Measurements from ENCODE around the gene NFATC1. TPM values are rescaled to one million over a fixed set of nuclear protein-coding genes. Genes with fewer than 3 reads are reported as not detected.
"Not testable (repeated sequence)": the region's sequence is repeated elsewhere in the genome, so short reads cannot be mapped to it uniquely, and the experiment has no call there.

NFATC1 gene
- polyA plus RNA-seq, 4 donors, result 5.7 to 6.3 (median 6.1) TPM

- DNase-seq (ENCODE audit: low read depth in 4 of 4, low spot score in 2 of 4), result peak in 2 of 4 donors; percentile 43 to 51
These were observed 101.4 kb downstream of the NFATC1 start for GRCh38 chr18:79496978-79497637.

- DNase-seq (ENCODE audit: low read depth in 4 of 4, low spot score in 2 of 4), result no peak
These were observed 101.9 kb downstream of the NFATC1 start for GRCh38 chr18:79497638-79498081.

- no peak for DNase-seq (ENCODE audit: low read depth in 4 of 4, low spot score in 2 of 4)
These were observed 102.9 kb downstream of the NFATC1 start for GRCh38 chr18:79498662-79499061.

- no peak for DNase-seq (ENCODE audit: low read depth in 4 of 4, low spot score in 2 of 4)
These were observed 105.3 kb downstream of the NFATC1 start for GRCh38 chr18:79501006-79501405.

- DNase-seq (ENCODE audit: low read depth in 4 of 4, low spot score in 2 of 4), result no peak
These were observed 107.1 kb downstream of the NFATC1 start for GRCh38 chr18:79502782-79503181.

- no peak for DNase-seq (ENCODE audit: low read depth in 4 of 4, low spot score in 2 of 4)
These were observed 107.7 kb downstream of the NFATC1 start for GRCh38 chr18:79503406-79503805.

- no peak for DNase-seq (ENCODE audit: low read depth in 4 of 4, low spot score in 2 of 4)
These were observed 108.3 kb downstream of the NFATC1 start for GRCh38 chr18:79504034-79504433.

GRCh38 chr18:79504495-79504894 is 108.8 kb downstream of the NFATC1 start:
- DNase-seq (ENCODE audit: low read depth in 4 of 4, low spot score in 2 of 4), result not testable (repeated sequence)

- not testable (repeated sequence) for DNase-seq (ENCODE audit: low read depth in 4 of 4, low spot score in 2 of 4)
These were observed 109.7 kb downstream of the NFATC1 start for GRCh38 chr18:79505465-79505864.

- no peak for DNase-seq (ENCODE audit: low read depth in 4 of 4, low spot score in 2 of 4)
These were observed 110.7 kb downstream of the NFATC1 start for GRCh38 chr18:79506191-79507075.

- peak in 1 of 4 donors; percentile 26 for DNase-seq (ENCODE audit: low read depth in 4 of 4, low spot score in 2 of 4)
These were observed 111.4 kb downstream of the NFATC1 start for GRCh38 chr18:79507076-79507545.

- peak in 2 of 4 donors; percentile 80 for DNase-seq (ENCODE audit: low read depth in 4 of 4, low spot score in 2 of 4)
These were observed 112.1 kb downstream of the NFATC1 start for GRCh38 chr18:79507546-79508480.

- no peak for DNase-seq (ENCODE audit: low read depth in 4 of 4, low spot score in 2 of 4)
These were observed 113.1 kb downstream of the NFATC1 start for GRCh38 chr18:79508565-79509535.

GRCh38 chr18:79509536-79509930 is 113.8 kb downstream of the NFATC1 start:
- no peak for DNase-seq (ENCODE audit: low read depth in 4 of 4, low spot score in 2 of 4)

- DNase-seq (ENCODE audit: low read depth in 4 of 4, low spot score in 2 of 4), result no peak
These were observed 114.4 kb downstream of the NFATC1 start for GRCh38 chr18:79510046-79510685.

GRCh38 chr18:79510731-79511241 is 115.1 kb downstream of the NFATC1 start:
- DNase-seq (ENCODE audit: low read depth in 4 of 4, low spot score in 2 of 4), result no peak

- DNase-seq (ENCODE audit: low read depth in 4 of 4, low spot score in 2 of 4), result no peak
These were observed 115.5 kb downstream of the NFATC1 start for GRCh38 chr18:79511271-79511670.

GRCh38 chr18:79511671-79512301 is 116.1 kb downstream of the NFATC1 start:
- DNase-seq (ENCODE audit: low read depth in 4 of 4, low spot score in 2 of 4), result no peak
